ENCODE data around the gene TUBB4B.

- TF ChIP-seq POLR2A (IDR thresholded peaks at IDR 0.05) = no peak
- TF ChIP-seq CTCF (IDR thresholded peaks at IDR 0.05 in 8 of 11, conservative IDR thresholded peaks at IDR 0.05 in 3 of 11) = no peak
Measured at GRCh38 chr9:137243626-137244485, 2.8 kb downstream of the TUBB4B start.
